CD4-positive, alpha-beta T cell treated with Interleukin-15 for 4 hours (primary cell): ENCODE data around the gene PDE6A.

Experiments
- DNase-seq: peaks from one replicate; pipeline ENCODE4 v3.0.0-alpha.2; 2020; ENCODE audit warnings: low spot score

Gene PDE6A

GRCh38 chr5:149810856-149811255, 133.7 kb downstream of the PDE6A start:
- no peak for DNase-seq

GRCh38 chr5:149809931-149810691, 134.5 kb downstream of the PDE6A start:
- DNase-seq, result no peak

GRCh38 chr5:149808264-149808982, 136.2 kb downstream of the PDE6A start:
- no peak for DNase-seq
